B cell (primary cell): ENCODE measurements around the gene COG7.

ENCODE experiments used
- CTCF ChIP-seq: fragments of 200-600 bp; IDR thresholded peaks from one replicate; pipeline ENCODE4 v1.8.0; 2022; ENCODE audit warnings: antibody characterized with exemption, mild to moderate bottlenecking
- EZH2 ChIP-seq: IDR thresholded peaks from 2 replicates; pipeline ENCODE4 v1.6.1; 2012; ENCODE audit warnings: borderline replicate concordance, low read depth, mild to moderate bottlenecking, moderate library complexity, low read length; ENCODE audit not compliant: insufficient read depth, poor library complexity, severe bottlenecking

DNA sequence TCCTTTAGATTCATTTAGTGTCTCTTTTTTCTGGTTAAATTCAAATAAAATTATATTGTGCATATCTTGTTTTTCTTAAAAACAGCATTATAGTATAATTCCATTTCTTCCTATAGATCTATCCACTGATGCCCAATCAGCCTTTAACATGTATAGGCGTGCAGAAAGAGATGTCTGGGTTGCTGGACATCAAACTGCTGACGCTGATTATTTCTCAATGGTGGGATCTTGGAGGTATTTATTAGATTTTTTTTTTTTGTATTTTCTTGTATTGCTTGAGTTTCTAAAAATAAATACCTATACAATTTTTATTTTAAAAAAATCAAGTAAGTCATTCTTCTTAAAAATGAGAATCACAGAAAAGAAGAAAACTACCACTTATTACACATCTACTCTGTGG lies 50.9 kb downstream of the COG7 start:
- TF ChIP-seq EZH2 (no peak), CTCF (no peak)
